Pancreas (tissue), 10 donors: ENCODE results near the gene ARHGEF26. TPM values are rescaled to one million over a fixed set of nuclear protein-coding genes. Genes with fewer than 3 reads are reported as not detected.

Experiments used
- ATAC-seq, 4 donors: fragments of 200-7000 bp; cut with Tn5 transposase; one replicate each; pipeline versions ENCODE4 v1.8.0 to v1.9.1; 2020; ENCODE audit warnings: mild to moderate bottlenecking in 4 of 4, moderate library complexity in 4 of 4
- DNase-seq, 6 donors: peaks; one replicate each; pipeline ENCODE4 v3.0.0-alpha.2; 2020
- FAIRE-seq: peaks from 2 replicates; lab custom pipeline; 2012; peaks lifted over from hg19 to GRCh38; lab: Jason Lieb, UNC
- H3K27ac ChIP-seq, 4 donors: fragments of 200-600 bp; sonication (generic); 1 replicate in 3 of 4; 2 replicates in 1 of 4; pipeline versions ENCODE4 v1.5.0 to v1.8.0; 2020
- H3K27me3 ChIP-seq, 4 donors: fragments of 200-600 bp; one replicate each; pipeline ENCODE4 v1.8.0; 2021
- H3K36me3 ChIP-seq, 3 donors: fragments of 200-600 bp; sonication (generic) in 1 of 3; one replicate each; pipeline versions ENCODE4 v1.5.0 to v1.8.0; 2020 to 2021
- H3K4me1 ChIP-seq, 3 donors: fragments of 200-600 bp; one replicate each; pipeline ENCODE4 v1.8.0; 2021
- H3K4me3 ChIP-seq, 4 donors: fragments of 200-600 bp; sonication (generic) in 2 of 4; one replicate each; pipeline versions ENCODE4 v1.5.0 to v1.8.0; 2020 to 2021
- H3K9me3 ChIP-seq, 4 donors: fragments of 200-600 bp; one replicate each; pipeline ENCODE4 v1.8.0; 2021
- CTCF ChIP-seq, 4 donors: fragments of 200-600 bp; sonication (generic) in 3 of 4; IDR thresholded peaks; one replicate each; pipeline versions ENCODE4 v1.5.0 to v1.8.0; 2021; ENCODE audit warnings: antibody characterized with exemption in 4 of 4
- WGBS, 2 donors: extraction: QIAGEN DNeasy Blood & Tissue Kit; methylation state at CpG; one replicate each; pipeline ENCODE4 v1.1.7; 2013; 5-methylcytosine and 5-hydroxymethylcytosine counted together
- intact Hi-C, 3 donors: fragments of 100-400 bp; cut with DNase I; formaldehyde crosslinking; loops; one replicate each; pipeline versions ENCODE4 v1.11.1 to v1.14.2; 2022
- polyA plus RNA-seq, 2 donors: library from polyadenylated mRNA; stranded (reverse); fragments of 200-250 nt; gene quantifications; one replicate each; pipeline ENCODE4 v1.2.3, GENCODE V29; 2013
- total RNA-seq, 6 donors: library from RNA; stranded (reverse); fragmentation: NEBNext Ultra II Directional in 4 of 6; extraction: Animal tissue kit (Norgen Biotek cat#: 25700) in 4 of 6; gene quantifications; one replicate each; pipeline versions ENCODE4 v1.2.1 to v1.2.4, GENCODE V29; 2021 to 2023
- donor health status: healthy with polysubstance abuse.
- donor health status: DM: no; HTN: no; CAD: no; lungs with moderate emphysema.
- donor health status: DM: no; HTN: no; CAD: no.
- donor health status: control.
- donor health status: control.
- donor health status: Bipolar disorder and iron deficiency.
- donor health status: DM: yes; HTN: yes; CAD: no.
- donor health status: DM: no; HTN: no; CAD: no.
- donor health status: DM: no; HTN: no; CAD: no.
- donor health status: DM: yes; HTN: yes; CAD: no.

The ARHGEF26 gene
- total and polyA plus RNA-seq, 8 donors = 2.7 to 6.5 (median 4.9) TPM

DNA sequence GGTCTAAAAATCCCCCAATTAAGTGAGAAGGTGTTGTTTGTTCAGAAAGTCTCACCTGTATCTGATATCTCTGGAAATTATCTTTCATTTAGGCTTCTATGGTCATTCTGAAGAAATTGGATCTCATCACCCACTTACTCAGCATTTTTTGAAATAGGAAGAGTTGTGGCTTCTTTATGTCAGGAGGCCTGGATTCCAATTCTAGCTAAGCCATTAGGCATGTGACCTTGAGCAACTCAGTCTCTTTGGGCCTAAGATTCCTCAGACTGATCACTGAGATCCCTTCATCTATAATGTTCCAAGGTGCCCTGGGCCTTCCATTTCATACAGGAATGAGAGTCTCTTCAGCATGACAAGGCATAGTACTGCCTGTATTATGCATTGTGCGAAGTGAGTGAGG is 70.3 kb downstream of the ARHGEF26 start:
- no peaks in the 10 kb centered on the region for H3K9me3 ChIP-seq
- no peak for DNase-seq
- intact Hi-C loops = no loop called here

DNA sequence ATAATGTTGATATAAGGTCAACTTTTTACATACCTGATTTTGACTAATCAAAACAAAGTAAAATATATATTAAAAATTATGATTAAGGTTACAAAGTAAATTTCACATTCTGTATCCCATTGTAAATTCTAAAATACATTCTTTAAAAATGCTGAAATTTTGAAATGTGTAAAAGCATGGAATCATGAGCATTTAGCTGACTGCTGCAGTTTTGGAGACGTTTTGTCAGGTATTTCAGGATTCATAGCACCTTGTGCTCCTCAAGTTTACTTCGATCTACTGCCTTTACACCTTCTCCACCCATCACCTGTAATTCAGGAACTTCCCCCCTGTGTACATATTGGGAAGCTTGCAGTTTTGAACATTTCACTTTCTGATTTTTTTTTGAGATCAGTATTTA is 71.0 kb downstream of the ARHGEF26 start:
- Histone ChIP-seq H3K27ac (no peak overlapping the region), H3K27me3 (no peaks in the 10 kb centered on the region), H3K4me1 (no peaks in the 10 kb centered on the region), H3K36me3 (peaks cover 0 to 6% (median 0%) of the 10 kb centered on the region in 3 donors), H3K9me3 (no peaks in the 10 kb centered on the region), H3K4me3 (no peak overlapping the region)
- FAIRE-seq (no peak), DNase-seq (no peak), ATAC-seq (no peak)
- TF ChIP-seq CTCF (IDR thresholded peaks at IDR 0.05) = no peak
- intact Hi-C loops = no loop called here
- WGBS, 2 donors = 91 to 92% methylated on average over 2 of the region's 2 CpGs

More for the DNA sequence above, 70.3 kb downstream of the ARHGEF26 start:
- WGBS, 2 donors = 96 to 97% methylated on average over 1 of the region's 1 CpG
- no peak for FAIRE-seq
- Histone ChIP-seq H3K36me3 (peaks cover 0 to 6% (median 0%) of the 10 kb centered on the region in 3 donors), H3K4me3 (no peak overlapping the region), H3K4me1 (no peaks in the 10 kb centered on the region), H3K27ac (no peak overlapping the region), H3K27me3 (no peaks in the 10 kb centered on the region)
- ATAC-seq = no peak
- TF ChIP-seq CTCF (IDR thresholded peaks at IDR 0.05) = no peak

DNA sequence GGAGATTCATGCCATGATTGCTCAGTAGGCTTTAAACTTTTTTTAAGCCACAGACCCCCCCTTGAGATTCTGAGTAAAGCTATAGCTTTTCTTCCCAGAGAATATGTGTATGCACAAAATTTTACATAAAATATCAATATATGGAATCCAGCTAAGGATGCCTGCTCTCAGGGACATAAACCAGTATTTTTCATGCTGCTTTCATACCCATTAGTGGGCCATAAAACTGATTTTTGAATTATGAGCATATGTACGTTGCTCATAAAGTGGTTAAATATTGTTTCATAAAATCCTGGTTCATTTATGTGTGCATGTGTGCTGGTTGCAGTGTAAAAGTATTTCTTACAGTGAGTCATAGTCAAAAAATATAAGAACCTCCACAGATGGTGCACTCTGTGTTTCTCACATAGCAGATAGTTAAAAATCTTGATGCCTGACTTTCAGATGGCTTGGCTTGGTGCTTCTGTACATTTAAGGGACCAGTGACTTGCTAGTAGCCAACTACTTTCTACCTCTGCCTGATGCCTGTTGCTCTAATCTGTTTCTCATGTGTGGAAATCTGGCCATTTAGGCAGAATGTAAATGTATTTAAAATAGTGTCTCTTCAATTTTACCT is 71.9 kb downstream of the ARHGEF26 start:
- Histone ChIP-seq H3K9me3 (no peaks in the 10 kb centered on the region), H3K27me3 (no peaks in the 10 kb centered on the region), H3K27ac (no peak overlapping the region), H3K36me3 (peaks cover 0 to 6% (median 0%) of the 10 kb centered on the region in 3 donors), H3K4me3 (no peak overlapping the region), H3K4me1 (no peaks in the 10 kb centered on the region)
- no peak for TF ChIP-seq CTCF (IDR thresholded peaks at IDR 0.05)
- DNase-seq (no peak), ATAC-seq (no peak), FAIRE-seq (no peak)
- intact Hi-C loops = no loop called here
- 88 to 91% methylated on average over 1 of the region's 1 CpG for WGBS, 2 donors

DNA sequence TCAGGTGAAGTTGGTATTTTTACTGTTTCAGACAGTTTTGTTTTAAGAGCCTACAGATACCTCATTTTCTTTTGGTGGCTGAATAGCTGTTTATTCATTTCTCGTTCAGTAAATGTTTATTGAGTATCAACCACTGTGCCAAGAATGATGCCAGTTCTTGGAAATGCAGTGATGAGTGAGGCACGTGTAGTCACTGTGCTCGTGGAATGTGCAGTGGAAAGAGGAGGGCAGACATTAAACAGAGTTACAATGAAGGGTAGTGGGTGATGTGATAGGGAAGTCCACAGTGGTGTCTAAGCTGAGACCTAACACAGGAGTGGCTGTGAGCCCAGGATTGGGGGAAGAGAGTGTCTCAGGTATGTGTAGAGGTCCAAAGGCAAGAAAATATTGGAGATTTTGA is 73.7 kb downstream of the ARHGEF26 start:
- H3K4me3 ChIP-seq = no peak overlapping the region
- FAIRE-seq (no peak), DNase-seq (no peak), ATAC-seq (no peak)
- H3K27me3 ChIP-seq = no peaks in the 10 kb centered on the region
- no peaks in the 10 kb centered on the region for H3K9me3 ChIP-seq
- intact Hi-C loops = no loop called here
- no peaks in the 10 kb centered on the region for H3K4me1 ChIP-seq
- H3K27ac ChIP-seq = no peak overlapping the region
- 91 to 92% methylated on average over 3 of the region's 3 CpGs for WGBS, 2 donors
- H3K36me3 ChIP-seq = peaks cover 0 to 6% (median 0%) of the 10 kb centered on the region in 3 donors
- TF ChIP-seq CTCF (IDR thresholded peaks at IDR 0.05) = no peak

- TF ChIP-seq CTCF (IDR thresholded peaks at IDR 0.05) = no peak
- no peaks in the 10 kb centered on the region for H3K9me3 ChIP-seq
- DNase-seq (no peak), ATAC-seq (no peak), FAIRE-seq (no peak)
- H3K4me1 ChIP-seq = no peaks in the 10 kb centered on the region
- 71 to 83% methylated on average over 6 of the region's 6 CpGs for WGBS, 2 donors
- H3K27me3 ChIP-seq = no peaks in the 10 kb centered on the region
- no peak overlapping the region for H3K4me3 ChIP-seq
- H3K36me3 ChIP-seq = peaks cover 0 to 6% (median 0%) of the 10 kb centered on the region in 3 donors
- intact Hi-C loops = no loop called here
- no peak overlapping the region for H3K27ac ChIP-seq
Measured at GRCh38 chr3:154195620-154196356, 74.6 kb downstream of the ARHGEF26 start.
